Brain pericyte (primary cell): Measurements from ENCODE around the gene OGFOD2.

Source experiments
- DNase-seq: peaks from one replicate; pipeline ENCODE4 v3.0.0-alpha.2; 2012; ENCODE audit warnings: low read depth, low spot score

OGFOD2 gene

GRCh38 chr12:122977153-122977552, 2.1 kb downstream of the OGFOD2 start:
- DNase-seq: no peak

GRCh38 chr12:122977655-122978392, 2.8 kb downstream of the OGFOD2 start:
- DNase-seq: no peak

GRCh38 chr12:122978507-122978955, 3.5 kb downstream of the OGFOD2 start:
- DNase-seq: no peak

GRCh38 chr12:122979001-122979907, 4.2 kb downstream of the OGFOD2 start:
- no peak for DNase-seq

- no peak for DNase-seq
Observed at GRCh38 chr12:122979908-122980182, 4.8 kb downstream of the OGFOD2 start.

- no peak for DNase-seq
Observed at GRCh38 chr12:122980183-122981035, 5.4 kb downstream of the OGFOD2 start, which contains the start of gene ARL6IP4. Gene ARL6IP4 (plus strand): TSS chr12:122980681. CDS start chr12:122981140, 459 bp downstream.

GRCh38 chr12:122981036-122981471, 6.0 kb downstream of the OGFOD2 start:
- no peak for DNase-seq

GRCh38 chr12:122981587-122982476, 6.8 kb downstream of the OGFOD2 start:
- DNase-seq: no peak

- no peak for DNase-seq
Observed at GRCh38 chr12:122982477-122982815, 7.4 kb downstream of the OGFOD2 start.

GRCh38 chr12:122982963-122983788, 8.1 kb downstream of the OGFOD2 start:
- DNase-seq: no peak

GRCh38 chr12:122983789-122984515, 8.9 kb downstream of the OGFOD2 start:
- DNase-seq: no peak

- DNase-seq: no peak
Observed at GRCh38 chr12:122984612-122985337, 9.7 kb downstream of the OGFOD2 start.

- no peak for DNase-seq
Observed at GRCh38 chr12:122985338-122986257, 10.6 kb downstream of the OGFOD2 start.

GRCh38 chr12:122986258-122986871, 11.3 kb downstream of the OGFOD2 start:
- DNase-seq: no peak

- no peak for DNase-seq
Observed at GRCh38 chr12:122987086-122987951, 12.3 kb downstream of the OGFOD2 start.

- no peak for DNase-seq
Observed at GRCh38 chr12:122988036-122988435, 13.0 kb downstream of the OGFOD2 start.
